ENCODE results near the gene PRLR. TPM values are rescaled to one million over a fixed set of nuclear protein-coding genes. Genes with fewer than 3 reads are reported as not detected.

The PRLR gene
- total RNA-seq, 2 experiments from 2014 or later, result not detected

- peaks cover 33% of the 10 kb centered on the region for H3K27me3 Mint-ChIP-seq
- no peak overlapping the region for H3K27ac Mint-ChIP-seq
These were observed 228.4 kb downstream of the PRLR start for GRCh38 chr5:35001842-35002241.

More at GRCh38 chr5:35001842-35002241, 228.4 kb downstream of the PRLR start:
- Mint-ChIP-seq H3K4me1 (no peaks in the 10 kb centered on the region), H3K9me3 (no peaks in the 10 kb centered on the region), H3K36me3 (no peaks in the 10 kb centered on the region), H3K4me3 (no peak overlapping the region)
- no peak for DNase-seq

Other genes with a start within 250 kb of the PRLR start
- not detected for gene AGXT2, start 182.5 kb downstream of the PRLR start, total RNA-seq

Data from activated naive CD8-positive, alpha-beta T cell treated with anti-CD3 and anti-CD28 coated beads for 36 hours (primary cell).